HepG2 (cell line): Measurements from ENCODE around the gene SUMO4. TPM values are rescaled to one million over a fixed set of nuclear protein-coding genes. Genes with fewer than 3 reads are reported as not detected.

Source experiments
- ATAC-seq: fragments of 200-7000 bp; cut with Tn5 transposase; 3 replicates; pipeline ENCODE4 v1.9.1; 2020; ENCODE audit warnings: mild to moderate bottlenecking, moderate library complexity
- BruUV-seq: library from RNA; stranded (reverse); fragments of 400-500 nt; replicated peaks from 2 replicates; lab custom pipeline; 2021; lab: Mats Ljungman, UMichigan
- CTCF ChIA-PET: fragments of 300-600 bp; formaldehyde crosslinking; extraction: SDS; loops from one replicate; lab custom pipeline; 2021; ENCODE audit warnings: low total read pairs, inconsistent platforms, low intra/inter-chr PET ratio; lab: Yijun Ruan, JAX
- POLR2A ChIA-PET: fragments of 350-600 bp; sonication (Branson Sonifier 250); formaldehyde crosslinking; loops from one replicate; lab custom pipeline; 2020; ENCODE audit warnings: antibody characterized with exemption, inconsistent platforms; lab: Yijun Ruan, JAX
- DNase-seq: peaks from one replicate; pipeline ENCODE4 v3.0.0-alpha.2; 2015; ENCODE audit warnings: low spot score
- FAIRE-seq: peaks from 3 replicates; lab custom pipeline; 2011; peaks lifted over from hg19 to GRCh38; lab: Jason Lieb, UNC
- H2AFZ ChIP-seq: one replicate; pipeline ENCODE4 v1.6.1; 2011; ENCODE audit warnings: low read length, inconsistent platforms
- H3K27ac ChIP-seq: fragments of 300-600 bp; 3 replicates; pipeline ENCODE4 v1.8.0; 2011; ENCODE audit warnings: mixed run types, mild to moderate bottlenecking, mixed read lengths, low read length, inconsistent platforms; ENCODE audit not compliant: insufficient read depth; ENCODE audit errors: extremely low read length
- H3K27me3 ChIP-seq, 2 experiments: fragments of 200-600 bp in 1 of 2; 2 replicates in 1 of 2; 3 replicates in 1 of 2; pipeline versions ENCODE4 v1.6.0 to v1.8.0; 2011; ENCODE audit warnings: low read length in 2 of 2, mild to moderate bottlenecking in 2 of 2, moderate library complexity in 2 of 2, inconsistent platforms in 1 of 2; ENCODE audit not compliant: insufficient read depth in 2 of 2, control insufficient read depth in 1 of 2
- H3K36me3 ChIP-seq, 2 experiments: fragments of 200-600 bp in 1 of 2; replicated peaks in 1 of 2; 2 replicates in 1 of 2; 3 replicates in 1 of 2; pipeline versions ENCODE4 v1.5.1 to v1.8.0; 2011; ENCODE audit warnings: low read length in 2 of 2, inconsistent platforms in 1 of 2; ENCODE audit not compliant: insufficient read depth in 2 of 2, control insufficient read depth in 1 of 2
- H3K4me1 ChIP-seq: 2 replicates; pipeline ENCODE4 v1.5.1; 2012; ENCODE audit warnings: low read length, inconsistent platforms; ENCODE audit not compliant: insufficient read depth
- H3K4me2 ChIP-seq: 2 replicates; pipeline ENCODE4 v1.6.0; 2011; ENCODE audit warnings: low read depth, low read length, inconsistent platforms
- H3K4me3 ChIP-seq, 3 experiments: fragments of 200-600 bp in 1 of 3; sonication (generic), shearing (Covaris generic) in 1 of 3; replicated peaks in 1 of 3; 2 replicates each; pipeline ENCODE4 v1.5.1; 2011 to 2016; ENCODE audit warnings: low read length in 3 of 3, inconsistent platforms in 2 of 3, low read depth in 2 of 3, mild to moderate bottlenecking in 2 of 3, control low read depth in 1 of 3, mixed read lengths in 1 of 3; ENCODE audit not compliant: insufficient read depth in 1 of 3
- H3K79me2 ChIP-seq: one replicate; pipeline ENCODE4 v1.6.1; 2011; ENCODE audit warnings: low read length, inconsistent platforms; ENCODE audit not compliant: insufficient read depth
- H3K9ac ChIP-seq: 2 replicates; pipeline ENCODE4 v1.6.0; 2011; ENCODE audit warnings: mild to moderate bottlenecking, low read depth, low read length, inconsistent platforms; ENCODE audit not compliant: insufficient read depth
- H3K9me3 ChIP-seq: 2 replicates; pipeline ENCODE4 v1.5.1; 2012; ENCODE audit warnings: mild to moderate bottlenecking, low read length
- H4K20me1 ChIP-seq: 2 replicates; pipeline ENCODE4 v1.6.0; 2011; ENCODE audit warnings: inconsistent platforms, mild to moderate bottlenecking, low read length, moderate library complexity; ENCODE audit not compliant: insufficient read depth
- ATF1 ChIP-seq: IDR thresholded peaks from 2 replicates; pipeline ENCODE4 v1.6.1; 2016; ENCODE audit warnings: mild to moderate bottlenecking, control low read depth
- PREB ChIP-seq: sonication (generic); formaldehyde crosslinking; IDR thresholded peaks from 2 replicates; pipeline ENCODE4 v1.4.0; 2020; ENCODE audit warnings: missing genetic modification reagents
- RBFOX2 ChIP-seq: fragments of 200-400 bp; formaldehyde crosslinking; IDR thresholded peaks from 2 replicates; pipeline ENCODE4 v1.6.1; 2017; ENCODE audit warnings: low read depth, mild to moderate bottlenecking, low read length
- RFXANK ChIP-seq: IDR thresholded peaks from 2 replicates; pipeline ENCODE4 v1.6.1; 2016
- SNAI1 ChIP-seq: sonication (generic); formaldehyde crosslinking; IDR thresholded peaks from 2 replicates; pipeline ENCODE4 v1.5.0; 2020; ENCODE audit warnings: mild to moderate bottlenecking, missing genetic modification reagents, borderline replicate concordance
- TMF1 ChIP-seq: sonication (generic); formaldehyde crosslinking; IDR thresholded peaks from 2 replicates; pipeline ENCODE4 v1.8.1; 2022; ENCODE audit warnings: low read depth, missing genetic modification reagents
- ZNF124 ChIP-seq: sonication (generic); formaldehyde crosslinking; IDR thresholded peaks from 2 replicates; pipeline ENCODE4 v1.4.0; 2020; ENCODE audit warnings: missing genetic modification reagents
- ZNF281 ChIP-seq: sonication (generic); formaldehyde crosslinking; IDR thresholded peaks from 2 replicates; pipeline ENCODE4 v1.4.0; 2020; ENCODE audit warnings: missing genetic modification reagents, borderline replicate concordance
- ZNF282 ChIP-seq: fragments of 450-650 bp; IDR thresholded peaks from 2 replicates; pipeline ENCODE4 v1.6.1; 2018; ENCODE audit not compliant: partially characterized antibody
- ZNF331 ChIP-seq: sonication (generic); formaldehyde crosslinking; IDR thresholded peaks from 2 replicates; pipeline ENCODE4 v1.4.0; 2020; ENCODE audit warnings: missing genetic modification reagents
- ZNF629 ChIP-seq: sonication (generic); formaldehyde crosslinking; conservative IDR thresholded peaks from 2 replicates; pipeline ENCODE4 v1.5.0; 2020; ENCODE audit warnings: missing genetic modification reagents
- ZNF800 ChIP-seq: sonication (generic); formaldehyde crosslinking; IDR thresholded peaks from 2 replicates; pipeline ENCODE4 v1.4.0; 2020; ENCODE audit warnings: missing genetic modification reagents
- ZNF839 ChIP-seq: sonication (generic); formaldehyde crosslinking; IDR thresholded peaks from 2 replicates; pipeline ENCODE4 v1.4.0; 2020; ENCODE audit warnings: missing genetic modification reagents, mild to moderate bottlenecking, borderline replicate concordance
- WGBS: methylation state at CpG from one replicate; pipeline ENCODE4 v1.1.6; 2017; ENCODE audit warnings: low lambda C conversion rate; 5-methylcytosine and 5-hydroxymethylcytosine counted together
- in situ Hi-C: cut with HindIII; loops from 2 replicates; pipeline ENCODE4 v1.10.0; 2017; ENCODE audit warnings: low pct_unique_long_range_greater_than_20kb; ENCODE audit not compliant: extremely low pct_ligation_motif_present
- intact Hi-C: fragments of 100-400 bp; cut with micrococcal nuclease; formaldehyde crosslinking; loops from one replicate; pipeline ENCODE4 v1.10.0; 2022; ENCODE audit not compliant: unreplicated experiment
- polyA plus RNA-seq, 8 experiments: library from polyadenylated mRNA; depleted of rRNA in 3 of 8; stranded (reverse) in 7 of 8; unstranded in 1 of 8; fragments of >200 nt; fragmentation: Illumina TruSeq in 4 of 8; extraction: Trizol in 4 of 8; gene quantifications; 2 replicates each; pipeline versions ENCODE4 v1.2.1 to v1.2.3, GENCODE V29; 2011 to 2016; ENCODE audit warnings: low read depth in 4 of 8, missing spikeins in 1 of 8, mixed read lengths in 1 of 8; ENCODE audit not compliant: insufficient read depth in 1 of 8
- total RNA-seq, 5 experiments: library from RNA; depleted of rRNA; stranded (reverse); fragments of >200 nt; fragmentation: Illumina TruSeq; extraction: Trizol; gene quantifications; 2 replicates each; pipeline ENCODE4 v1.2.3, GENCODE V29; 2016; ENCODE audit warnings: low read depth in 1 of 5
- TF ChIP-seq, protein P1 (sequence below): IDR thresholded peaks from 2 replicates; pipeline ENCODE4 v1.6.1; 2016; ENCODE audit warnings: control low read depth

Gene SUMO4
- total and polyA plus RNA-seq, 2 of the 13 experiments (the other 11 are each of a cell fraction or from before 2014, with no cell fraction given) = 0.22 to 1.2 TPM

DNA sequence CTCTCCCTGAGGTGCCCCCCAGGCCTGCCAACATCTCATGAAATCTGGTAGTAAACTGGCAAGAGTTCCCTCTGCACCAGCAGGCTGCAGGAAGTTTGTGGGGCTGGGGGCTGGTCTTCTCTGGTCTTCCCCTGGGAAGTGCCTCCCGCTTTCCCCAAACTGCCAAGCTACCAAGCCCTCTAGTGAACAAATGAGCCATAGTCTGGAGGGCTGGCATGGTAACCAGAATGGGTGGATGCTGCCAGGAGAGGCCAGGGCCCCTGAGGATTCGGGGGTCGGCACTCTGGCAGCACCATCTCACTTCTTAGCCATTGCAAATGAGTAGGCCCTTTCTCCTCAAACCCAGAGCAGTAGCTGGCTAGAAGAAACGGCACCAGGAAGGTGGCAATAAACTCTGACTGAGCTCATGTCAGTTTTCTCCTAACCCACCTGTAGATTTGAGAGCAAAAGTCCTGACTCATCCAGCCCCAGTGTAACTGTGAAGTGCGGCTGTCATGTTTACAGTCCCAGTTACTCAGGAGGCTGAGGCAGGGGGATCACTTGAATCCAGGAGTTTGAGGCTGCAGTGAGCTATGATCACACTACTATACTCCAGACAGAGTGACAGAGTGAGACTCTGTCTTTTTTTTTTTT lies 48.9 kb downstream of the SUMO4 start (continued):
- TF ChIP-seq RBFOX2 (no peak), RFXANK (CRISPR knock-in tag) (no peak)

DNA sequence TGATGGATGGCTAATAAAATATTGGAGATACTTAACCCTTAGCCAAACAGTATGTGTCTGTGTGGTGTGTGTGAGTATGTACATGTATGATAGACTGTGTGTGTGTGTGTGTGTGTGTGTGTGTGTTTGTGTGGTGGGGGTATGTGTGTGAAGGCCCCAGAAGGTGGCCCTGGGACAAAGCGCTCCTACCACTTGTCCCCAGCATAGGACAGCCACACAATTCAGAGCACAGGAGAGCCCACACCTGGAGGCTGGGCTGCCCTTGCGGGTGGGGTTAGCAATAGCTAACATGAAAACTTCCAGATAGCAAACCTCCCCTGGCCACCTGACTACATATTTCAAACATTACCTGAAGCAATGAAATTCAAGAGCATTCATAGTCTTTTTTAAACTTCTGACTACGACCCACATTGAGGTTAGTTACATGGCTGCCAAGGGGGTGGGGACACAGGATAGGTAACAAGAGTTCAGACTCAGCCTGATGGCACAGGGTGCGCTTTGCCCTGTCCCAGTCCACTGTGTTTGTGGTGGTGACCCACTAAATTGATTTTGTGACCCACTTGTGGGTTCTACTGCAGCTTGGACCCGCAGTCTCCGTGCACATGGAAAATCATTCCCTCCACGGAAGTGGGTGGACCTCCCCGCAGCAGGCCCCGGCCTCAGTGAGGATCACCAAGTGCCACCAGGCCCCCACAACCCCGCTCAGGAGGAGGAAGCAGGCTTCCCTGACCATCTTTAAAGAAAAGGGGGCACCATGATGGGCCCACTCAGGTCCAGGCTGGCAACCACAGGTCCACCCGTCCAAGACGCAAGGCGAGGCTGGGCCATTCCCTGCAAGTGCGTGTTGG lies 50.0 kb downstream of the SUMO4 start:
- no peak overlapping the region for H3K4me3 ChIP-seq
- no peak overlapping the region for H3K4me2 ChIP-seq
- ChIA-PET POLR2A (no interaction called here), CTCF (no interaction called here)
- no peak overlapping the region for H2AFZ ChIP-seq
- no peaks in the 10 kb centered on the region for H3K36me3 ChIP-seq
- WGBS = 96% methylated on average over 11 of the region's 14 CpGs
- ATAC-seq (no peak), DNase-seq (no peak), FAIRE-seq (no peak)
- intact Hi-C loops (loop anchor here (5.0 kb wide), 1 partner anchor 67 kb away; no protein-coding TSS in a partner anchor), in situ Hi-C loops (no loop called here)
- H4K20me1 ChIP-seq = no peaks in the 10 kb centered on the region
- no peaks in the 10 kb centered on the region for H3K79me2 ChIP-seq
- H3K4me1 ChIP-seq = peaks cover 36% of the 10 kb centered on the region
- H3K27ac ChIP-seq = no peak overlapping the region
- no peaks in the 10 kb centered on the region for H3K27me3 ChIP-seq
- no peak overlapping the region for H3K9ac ChIP-seq
- BruUV-seq = no TSS peak
- no peaks in the 10 kb centered on the region for H3K9me3 ChIP-seq
- TF ChIP-seq PREB (CRISPR knock-in tag) (no peak), SNAI1 (CRISPR knock-in tag) (no peak), ZNF281 (no peak), ZNF282 (no peak), ZNF331 (CRISPR knock-in tag) (no peak), ATF1 (no peak), ZNF629 (CRISPR knock-in tag) (no peak), ZNF839 (CRISPR knock-in tag) (no peak), ZNF124 (CRISPR knock-in tag) (no peak), ZNF800 (CRISPR knock-in tag) (no peak), TMF1 (CRISPR knock-in tag) (no peak)
- TF ChIP-seq, protein P1, sequence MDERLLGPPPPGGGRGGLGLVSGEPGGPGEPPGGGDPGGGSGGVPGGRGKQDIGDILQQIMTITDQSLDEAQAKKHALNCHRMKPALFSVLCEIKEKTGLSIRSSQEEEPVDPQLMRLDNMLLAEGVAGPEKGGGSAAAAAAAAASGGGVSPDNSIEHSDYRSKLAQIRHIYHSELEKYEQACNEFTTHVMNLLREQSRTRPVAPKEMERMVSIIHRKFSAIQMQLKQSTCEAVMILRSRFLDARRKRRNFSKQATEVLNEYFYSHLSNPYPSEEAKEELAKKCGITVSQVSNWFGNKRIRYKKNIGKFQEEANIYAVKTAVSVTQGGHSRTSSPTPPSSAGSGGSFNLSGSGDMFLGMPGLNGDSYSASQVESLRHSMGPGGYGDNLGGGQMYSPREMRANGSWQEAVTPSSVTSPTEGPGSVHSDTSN (CRISPR knock-in tag) = no peak
